ENCODE results near the gene C6orf132. TPM values are rescaled to one million over a fixed set of nuclear protein-coding genes. Genes with fewer than 3 reads are reported as not detected.
"Not testable (repeated sequence)": the region's sequence is repeated elsewhere in the genome, so short reads cannot be mapped to it uniquely, and the experiment has no call there.

Gene C6orf132
- polyA plus RNA-seq, 1 donor = 44.3 TPM

DNA sequence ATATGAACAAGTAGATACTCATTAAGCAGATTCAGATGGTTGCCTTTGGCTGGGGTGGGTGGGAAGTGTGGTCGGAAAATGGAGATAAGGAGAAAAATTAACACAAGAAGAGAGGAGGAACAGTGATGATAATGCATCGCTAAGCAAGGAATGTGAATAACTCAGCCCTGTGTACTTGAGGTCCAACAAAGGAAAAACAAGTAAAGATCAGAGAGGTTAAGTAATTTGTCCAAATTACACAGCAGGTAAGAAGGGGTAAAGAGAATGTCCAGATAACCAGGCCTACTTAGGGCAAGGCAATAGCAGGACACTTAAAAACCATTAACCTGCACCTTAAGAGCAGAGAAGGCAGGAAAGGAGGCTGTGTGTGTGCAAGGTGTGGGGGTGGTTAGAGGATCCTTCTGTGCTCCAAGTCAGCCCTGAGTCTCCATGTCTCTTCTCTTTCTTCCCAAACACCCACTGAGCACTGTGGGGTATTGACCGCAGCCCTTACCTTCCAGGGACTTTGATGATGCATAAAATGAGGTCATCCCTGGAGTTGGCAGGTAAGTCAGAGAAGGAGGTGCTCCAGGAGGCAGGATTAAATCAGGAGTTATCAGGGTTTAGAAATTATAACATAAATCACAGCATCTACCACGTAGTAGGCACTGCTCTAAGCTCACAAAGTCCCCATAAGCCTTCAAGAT lies 10.3 kb upstream of the C6orf132 start:
- not testable (repeated sequence) for H3K27ac ChIP-seq (ENCODE audit: low read length); H3K9me3 ChIP-seq (ENCODE audit: control insufficient read depth, low read depth, low read length); H3K4me3 ChIP-seq (ENCODE audit: low read length); H3K36me3 ChIP-seq (ENCODE audit: control insufficient read depth, insufficient read depth, low read length); DNase-seq; H3K27me3 ChIP-seq (ENCODE audit: control insufficient read depth, insufficient read depth, low read length)
- WGBS (ENCODE audit: insufficient coverage, low lambda C conversion rate) = 86% methylated on average over 2 of the region's 4 CpGs
- peaks cover 27% of the 10 kb centered on the region for H3K4me1 ChIP-seq (ENCODE audit: control insufficient read depth, insufficient read depth, low read length)

DNA sequence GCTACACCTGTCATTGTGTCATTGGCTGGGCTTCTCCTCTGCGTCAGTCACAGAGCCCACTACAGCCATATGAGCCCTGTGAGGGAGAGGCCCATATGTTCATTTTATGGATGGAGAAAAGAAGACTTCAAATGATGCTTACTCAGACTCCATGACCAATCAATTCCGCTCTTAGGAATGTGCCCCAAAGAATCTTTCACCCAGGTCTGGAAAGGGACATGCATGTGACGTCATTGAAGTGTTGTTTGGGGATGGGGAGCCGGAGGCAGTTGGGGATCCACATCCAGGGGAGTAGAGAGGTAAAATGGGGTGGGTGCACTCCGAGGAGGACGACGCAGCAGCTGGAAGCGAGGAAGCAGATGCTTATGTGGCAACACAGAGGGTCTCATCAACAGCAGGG lies 9.6 kb upstream of the C6orf132 start:
- no peaks in the 10 kb centered on the region for H3K36me3 ChIP-seq (ENCODE audit: control insufficient read depth, insufficient read depth, low read length)
- H3K9me3 ChIP-seq (ENCODE audit: control insufficient read depth, low read depth, low read length) = no peaks in the 10 kb centered on the region
- H3K27ac ChIP-seq (ENCODE audit: low read length) = peak overlapping the region; percentile 95
- no peaks in the 10 kb centered on the region for H3K27me3 ChIP-seq (ENCODE audit: control insufficient read depth, insufficient read depth, low read length)
- peaks cover 33% of the 10 kb centered on the region for H3K4me1 ChIP-seq (ENCODE audit: control insufficient read depth, insufficient read depth, low read length)
- no peak overlapping the region for H3K4me3 ChIP-seq (ENCODE audit: low read length)
- WGBS (ENCODE audit: insufficient coverage, low lambda C conversion rate) = 80% methylated on average over 1 of the region's 8 CpGs
- no peak for DNase-seq

DNA sequence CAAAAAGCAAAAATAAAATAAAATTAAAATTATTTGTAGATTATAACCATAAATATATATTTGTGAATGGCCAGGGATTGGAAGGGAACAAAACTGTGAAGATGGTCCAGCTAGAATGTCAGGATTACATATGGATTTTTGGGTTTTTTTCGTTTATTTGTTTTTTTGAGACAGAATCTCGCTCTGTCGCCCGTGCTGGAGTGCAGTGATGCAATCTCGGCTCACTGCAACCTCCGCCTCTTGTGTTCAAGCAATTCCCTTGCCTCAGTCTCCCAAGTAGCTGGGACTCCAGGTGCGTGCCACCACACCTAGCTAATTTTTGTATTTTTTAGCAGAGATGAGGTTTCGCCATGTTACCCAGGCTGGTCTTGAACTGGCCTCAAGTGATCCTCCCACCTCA lies 7.8 kb upstream of the C6orf132 start:
- no peak for DNase-seq
- no peaks in the 10 kb centered on the region for H3K9me3 ChIP-seq (ENCODE audit: control insufficient read depth, low read depth, low read length)
- no peaks in the 10 kb centered on the region for H3K27me3 ChIP-seq (ENCODE audit: control insufficient read depth, insufficient read depth, low read length)
- no peaks in the 10 kb centered on the region for H3K36me3 ChIP-seq (ENCODE audit: control insufficient read depth, insufficient read depth, low read length)
- H3K4me1 ChIP-seq (ENCODE audit: control insufficient read depth, insufficient read depth, low read length) = peaks cover 33% of the 10 kb centered on the region
- H3K27ac ChIP-seq (ENCODE audit: low read length) = no peak overlapping the region
- no peak overlapping the region for H3K4me3 ChIP-seq (ENCODE audit: low read length)
- no CpG with 5 or more reads among the region's 8 CpGs for WGBS (ENCODE audit: insufficient coverage, low lambda C conversion rate)

DNA sequence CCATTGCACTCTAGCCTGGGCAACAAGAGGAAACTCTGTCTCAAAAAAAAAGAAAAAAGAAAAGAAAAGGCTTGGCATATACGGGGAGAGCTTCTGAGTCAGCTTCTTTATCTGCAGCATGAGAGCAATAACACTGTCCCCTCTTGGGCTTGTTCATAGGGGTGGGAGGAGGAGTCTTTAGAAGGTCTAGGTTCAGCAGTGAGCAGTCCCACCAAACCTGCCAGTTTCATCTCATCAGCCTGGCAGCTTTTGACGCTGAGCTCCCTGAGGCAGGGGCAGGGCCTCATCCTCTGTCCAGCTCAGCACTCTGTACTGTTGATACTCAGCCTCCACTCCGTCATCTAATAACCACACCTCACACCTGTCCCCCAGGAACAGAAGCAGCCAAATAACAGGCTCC lies 5.6 kb upstream of the C6orf132 start:
- no CpG with 5 or more reads among the region's 3 CpGs for WGBS (ENCODE audit: insufficient coverage, low lambda C conversion rate)

DNA sequence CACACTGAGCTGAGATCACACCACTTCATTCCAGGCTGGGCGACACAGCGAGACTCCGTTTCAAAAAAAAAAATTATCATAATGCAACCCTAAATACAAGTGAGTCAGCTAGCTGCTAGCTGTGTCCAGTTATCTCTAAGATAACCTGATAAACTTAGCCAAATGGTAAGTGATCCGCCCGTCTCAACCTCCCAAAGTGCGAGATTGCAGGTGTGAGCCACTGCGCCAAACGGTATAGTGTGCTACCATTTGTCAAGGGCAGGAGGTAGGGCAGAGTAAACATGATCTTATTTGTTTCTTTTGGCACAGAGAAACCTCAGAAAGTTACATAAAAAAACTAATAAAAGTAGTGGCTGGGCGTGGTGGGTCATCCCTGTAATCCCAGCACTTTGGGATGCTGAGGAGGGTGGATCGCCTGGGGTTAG lies 4.7 kb upstream of the C6orf132 start:
- WGBS (ENCODE audit: insufficient coverage, low lambda C conversion rate) = no CpG with 5 or more reads among the region's 10 CpGs
- peaks cover 2% of the 10 kb centered on the region for H3K27me3 ChIP-seq (ENCODE audit: control insufficient read depth, insufficient read depth, low read length)
- H3K4me3 ChIP-seq (ENCODE audit: low read length) = no peak overlapping the region
- peaks cover 2% of the 10 kb centered on the region for H3K9me3 ChIP-seq (ENCODE audit: control insufficient read depth, low read depth, low read length)
- DNase-seq = no peak
- H3K27ac ChIP-seq (ENCODE audit: low read length) = peak overlapping the region; percentile 78
- no peaks in the 10 kb centered on the region for H3K36me3 ChIP-seq (ENCODE audit: control insufficient read depth, insufficient read depth, low read length)
- H3K4me1 ChIP-seq (ENCODE audit: control insufficient read depth, insufficient read depth, low read length) = peaks cover 33% of the 10 kb centered on the region

More for the DNA sequence above, 5.6 kb upstream of the C6orf132 start:
- H3K27me3 ChIP-seq (ENCODE audit: control insufficient read depth, insufficient read depth, low read length) = no peaks in the 10 kb centered on the region
- peak overlapping the region; percentile 78 for H3K27ac ChIP-seq (ENCODE audit: low read length)
- DNase-seq = peak; percentile 89 to 93
- H3K36me3 ChIP-seq (ENCODE audit: control insufficient read depth, insufficient read depth, low read length) = no peaks in the 10 kb centered on the region
- H3K4me3 ChIP-seq (ENCODE audit: low read length) = no peak overlapping the region
- H3K9me3 ChIP-seq (ENCODE audit: control insufficient read depth, low read depth, low read length) = no peaks in the 10 kb centered on the region
- peaks cover 33% of the 10 kb centered on the region for H3K4me1 ChIP-seq (ENCODE audit: control insufficient read depth, insufficient read depth, low read length)

DNA sequence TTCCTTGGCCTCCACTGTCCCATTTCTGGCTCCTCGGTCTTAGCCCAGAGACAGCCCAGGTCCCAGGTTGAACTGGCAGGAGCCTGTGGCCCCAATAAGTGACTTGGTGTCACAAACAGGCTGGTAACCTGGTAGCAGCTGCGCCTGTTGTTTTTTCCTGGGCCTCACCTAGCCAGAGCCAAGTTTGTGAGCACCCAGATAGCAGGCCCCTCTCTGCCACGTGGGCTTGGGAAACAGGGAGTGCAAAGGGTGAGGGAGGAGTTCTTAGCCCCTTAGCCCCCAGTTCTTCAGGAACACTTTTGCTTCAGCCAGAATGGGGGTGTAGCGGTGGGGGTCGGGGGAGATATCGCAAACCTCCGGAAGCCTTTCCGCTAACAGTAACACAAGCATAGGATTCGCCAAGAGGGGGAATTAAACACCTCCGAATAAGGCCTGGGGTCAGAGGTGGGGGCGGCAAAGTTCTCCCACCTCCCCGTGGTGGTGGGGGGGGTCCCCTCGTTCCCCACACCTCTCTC lies 760 bp downstream of the C6orf132 start:
- peak in 1 of 2 donors; percentile 79 for DNase-seq
- H3K9me3 ChIP-seq (ENCODE audit: control insufficient read depth, low read depth, low read length) = peaks cover 5% of the 10 kb centered on the region
- peaks cover 4% of the 10 kb centered on the region for H3K36me3 ChIP-seq (ENCODE audit: control insufficient read depth, insufficient read depth, low read length)
- H3K4me1 ChIP-seq (ENCODE audit: control insufficient read depth, insufficient read depth, low read length) = peaks cover 41% of the 10 kb centered on the region
- H3K27me3 ChIP-seq (ENCODE audit: control insufficient read depth, insufficient read depth, low read length) = peaks cover 2% of the 10 kb centered on the region
- H3K27ac ChIP-seq (ENCODE audit: low read length) = peak overlapping the region; percentile 99
- H3K4me3 ChIP-seq (ENCODE audit: low read length) = peak overlapping the region; percentile 91
- WGBS (ENCODE audit: insufficient coverage, low lambda C conversion rate) = no CpG with 5 or more reads among the region's 13 CpGs

DNA sequence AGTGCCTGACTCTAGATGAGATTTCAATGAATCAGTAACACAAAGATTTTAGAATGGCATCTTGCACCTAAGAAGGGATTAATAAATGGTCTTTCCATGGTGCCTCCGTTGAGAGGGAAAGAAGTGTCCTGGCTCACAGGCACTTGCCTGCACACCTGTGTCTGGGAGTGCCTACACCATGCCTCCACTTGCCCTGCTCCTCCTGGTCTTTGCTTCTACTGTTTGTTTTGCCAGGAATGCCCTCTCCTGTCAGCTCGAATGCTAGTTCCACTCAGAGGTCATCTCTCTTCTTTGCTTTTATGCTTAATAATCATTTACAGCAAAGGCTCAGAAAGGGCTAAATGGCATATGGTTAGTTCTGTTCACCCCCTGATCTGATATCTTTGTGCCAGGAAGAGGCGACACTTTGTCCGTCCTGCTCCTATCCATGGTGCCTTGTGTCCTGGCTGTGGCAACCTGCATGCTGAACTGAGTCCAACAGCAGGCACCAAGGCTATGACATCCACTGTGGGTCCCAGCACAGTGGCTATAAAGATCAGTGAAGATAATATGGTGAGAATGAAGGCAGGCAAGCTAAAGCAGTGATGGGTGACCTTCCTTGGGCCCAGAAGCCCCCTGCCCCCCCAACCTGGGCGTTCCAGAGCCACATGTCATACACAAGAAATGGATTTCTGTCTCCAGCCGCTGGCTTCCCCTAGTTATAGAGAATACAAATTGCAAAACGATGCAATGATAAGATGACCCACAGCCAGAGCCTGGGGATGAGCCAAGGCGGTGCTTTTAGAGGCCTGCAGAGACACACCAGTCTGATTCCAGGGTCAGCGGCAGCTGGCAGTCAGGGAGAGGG lies 1.4 kb downstream of the C6orf132 start:
- Histone ChIP-seq H3K9me3 (ENCODE audit: control insufficient read depth, low read depth, low read length) (peaks cover 5% of the 10 kb centered on the region), H3K36me3 (ENCODE audit: control insufficient read depth, insufficient read depth, low read length) (peaks cover 4% of the 10 kb centered on the region), H3K4me1 (ENCODE audit: control insufficient read depth, insufficient read depth, low read length) (peaks cover 48% of the 10 kb centered on the region), H3K27ac (ENCODE audit: low read length) (peak overlapping the region; percentile 99), H3K27me3 (ENCODE audit: control insufficient read depth, insufficient read depth, low read length) (peaks cover 2% of the 10 kb centered on the region), H3K4me3 (ENCODE audit: low read length) (peak overlapping the region; percentile 91)
- no CpG with 5 or more reads among the region's 9 CpGs for WGBS (ENCODE audit: insufficient coverage, low lambda C conversion rate)
- peak in 1 of 2 donors; percentile 56 for DNase-seq

DNA sequence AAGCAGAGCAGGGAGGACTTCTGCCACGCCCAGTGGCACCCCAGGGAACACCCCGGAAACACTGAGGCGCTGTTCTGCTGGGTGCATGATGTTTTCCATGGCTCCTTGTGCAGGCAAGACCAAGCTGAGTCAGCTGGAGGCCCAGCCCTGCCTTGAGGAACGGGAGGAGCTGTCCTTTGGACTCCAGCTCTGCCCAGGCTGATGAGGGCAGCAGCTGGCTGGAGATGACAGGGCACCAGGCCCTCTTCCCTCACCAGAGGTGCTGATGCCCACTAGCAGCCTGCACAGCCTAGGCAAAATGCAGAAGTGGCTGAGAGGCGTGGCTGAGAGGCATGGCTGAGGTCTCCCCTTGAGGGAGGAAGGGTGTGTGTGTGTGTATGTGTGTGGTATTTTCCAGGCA lies 2.4 kb downstream of the C6orf132 start:
- Histone ChIP-seq H3K4me3 (ENCODE audit: low read length) (peak overlapping the region; percentile 91), H3K9me3 (ENCODE audit: control insufficient read depth, low read depth, low read length) (peaks cover 5% of the 10 kb centered on the region), H3K4me1 (ENCODE audit: control insufficient read depth, insufficient read depth, low read length) (peaks cover 52% of the 10 kb centered on the region), H3K27ac (ENCODE audit: low read length) (peak overlapping the region; percentile 99), H3K27me3 (ENCODE audit: control insufficient read depth, insufficient read depth, low read length) (peaks cover 2% of the 10 kb centered on the region), H3K36me3 (ENCODE audit: control insufficient read depth, insufficient read depth, low read length) (peaks cover 11% of the 10 kb centered on the region)
- DNase-seq = peak; percentile 92 to 96
- WGBS (ENCODE audit: insufficient coverage, low lambda C conversion rate) = no CpG with 5 or more reads among the region's 5 CpGs

DNA sequence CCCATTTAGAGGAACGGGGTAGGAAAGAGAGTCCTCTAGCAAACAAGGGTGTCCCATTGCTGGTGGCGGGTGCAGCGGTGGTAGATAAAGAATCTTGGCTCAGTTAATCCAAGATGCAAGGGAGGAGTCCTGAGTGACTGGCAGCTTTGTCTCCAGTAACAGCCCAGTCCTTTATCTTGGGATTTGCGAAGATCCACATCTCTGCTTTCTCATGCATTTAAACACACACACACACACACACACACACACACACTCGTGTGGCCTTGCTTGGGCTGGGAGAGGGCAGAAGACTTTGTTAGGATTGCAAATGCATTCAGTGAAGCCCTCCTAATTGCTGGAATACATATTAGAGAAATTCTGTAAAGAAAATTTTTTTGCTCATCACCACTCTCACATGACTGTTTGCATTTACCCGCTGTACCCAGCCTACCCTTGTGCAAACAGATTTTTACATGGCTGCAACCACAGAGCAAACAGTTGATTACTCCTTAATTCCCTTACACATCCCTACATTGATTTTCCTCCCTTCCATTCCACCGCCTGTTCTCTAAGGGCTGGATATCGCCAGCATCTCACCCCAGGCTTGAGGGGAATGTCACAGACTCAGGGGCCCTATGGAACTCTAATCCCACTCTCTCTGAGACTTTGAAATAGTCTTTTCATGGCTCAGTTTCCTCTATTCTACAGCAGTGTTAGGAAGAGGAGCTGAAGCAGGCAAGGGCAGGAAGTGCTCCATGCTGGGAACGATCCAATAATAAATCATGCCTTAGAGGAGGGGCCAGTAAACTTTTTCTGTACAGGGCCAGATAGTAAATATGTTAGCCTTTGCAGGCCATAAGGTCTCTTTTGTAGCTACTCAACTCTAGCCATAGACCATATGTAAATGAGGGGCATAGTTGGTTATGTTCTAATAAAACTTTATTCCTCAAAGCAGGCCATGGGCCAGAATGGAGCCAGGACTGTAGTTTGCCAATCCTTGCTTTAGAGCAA lies 3.5 kb downstream of the C6orf132 start:
- H3K27me3 ChIP-seq (ENCODE audit: control insufficient read depth, insufficient read depth, low read length) = peaks cover 2% of the 10 kb centered on the region
- peaks cover 5% of the 10 kb centered on the region for H3K9me3 ChIP-seq (ENCODE audit: control insufficient read depth, low read depth, low read length)
- peak overlapping the region; percentile 10 for H3K4me3 ChIP-seq (ENCODE audit: low read length)
- no CpG with 5 or more reads among the region's 9 CpGs for WGBS (ENCODE audit: insufficient coverage, low lambda C conversion rate)
- H3K36me3 ChIP-seq (ENCODE audit: control insufficient read depth, insufficient read depth, low read length) = peaks cover 16% of the 10 kb centered on the region
- H3K4me1 ChIP-seq (ENCODE audit: control insufficient read depth, insufficient read depth, low read length) = peaks cover 55% of the 10 kb centered on the region
- peak in 1 of 2 donors; percentile 47 for DNase-seq
- H3K27ac ChIP-seq (ENCODE audit: low read length) = peak overlapping the region; percentile 99

Measured in large intestine (tissue), 3 donors.